ENCODE measurements around the gene AUTS2. TPM values are rescaled to one million over a fixed set of nuclear protein-coding genes. Genes with fewer than 3 reads are reported as not detected.

The AUTS2 gene
- total RNA-seq, 1 donor from 2014 or later: 125 TPM

- TF ChIP-seq, protein P1, sequence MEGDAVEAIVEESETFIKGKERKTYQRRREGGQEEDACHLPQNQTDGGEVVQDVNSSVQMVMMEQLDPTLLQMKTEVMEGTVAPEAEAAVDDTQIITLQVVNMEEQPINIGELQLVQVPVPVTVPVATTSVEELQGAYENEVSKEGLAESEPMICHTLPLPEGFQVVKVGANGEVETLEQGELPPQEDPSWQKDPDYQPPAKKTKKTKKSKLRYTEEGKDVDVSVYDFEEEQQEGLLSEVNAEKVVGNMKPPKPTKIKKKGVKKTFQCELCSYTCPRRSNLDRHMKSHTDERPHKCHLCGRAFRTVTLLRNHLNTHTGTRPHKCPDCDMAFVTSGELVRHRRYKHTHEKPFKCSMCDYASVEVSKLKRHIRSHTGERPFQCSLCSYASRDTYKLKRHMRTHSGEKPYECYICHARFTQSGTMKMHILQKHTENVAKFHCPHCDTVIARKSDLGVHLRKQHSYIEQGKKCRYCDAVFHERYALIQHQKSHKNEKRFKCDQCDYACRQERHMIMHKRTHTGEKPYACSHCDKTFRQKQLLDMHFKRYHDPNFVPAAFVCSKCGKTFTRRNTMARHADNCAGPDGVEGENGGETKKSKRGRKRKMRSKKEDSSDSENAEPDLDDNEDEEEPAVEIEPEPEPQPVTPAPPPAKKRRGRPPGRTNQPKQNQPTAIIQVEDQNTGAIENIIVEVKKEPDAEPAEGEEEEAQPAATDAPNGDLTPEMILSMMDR (IDR thresholded peaks at IDR 0.05; ENCODE audit: unreplicated experiment): no peak
- H3K4me1 Mint-ChIP-seq (ENCODE audit: low read depth): peaks cover 22% of the 10 kb centered on the region
These were observed 245.4 kb downstream of the AUTS2 start for GRCh38 chr7:69843653-69844052.

GRCh38 chr7:69844264-69844868 lies 246.1 kb downstream of the AUTS2 start:
- Mint-ChIP-seq H3K27ac (no peak overlapping the region), H3K27me3 (no peaks in the 10 kb centered on the region), H3K4me1 (ENCODE audit: low read depth) (peaks cover 25% of the 10 kb centered on the region)

More at GRCh38 chr7:69843653-69844052, 245.4 kb downstream of the AUTS2 start:
- H3K36me3 Mint-ChIP-seq (ENCODE audit: insufficient read depth): no peaks in the 10 kb centered on the region
- DNase-seq (ENCODE audit: low spot score, unreplicated experiment): no peak
- no peaks in the 10 kb centered on the region for H3K27me3 Mint-ChIP-seq
- no peak overlapping the region for H3K27ac Mint-ChIP-seq
- H3K4me3 Mint-ChIP-seq (ENCODE audit: low read depth): no peak overlapping the region
- H3K9me3 Mint-ChIP-seq (ENCODE audit: low read depth): no peaks in the 10 kb centered on the region

GRCh38 chr7:69845721-69846495 lies 247.6 kb downstream of the AUTS2 start:
- Mint-ChIP-seq H3K4me3 (ENCODE audit: low read depth) (no peak overlapping the region), H3K9me3 (ENCODE audit: low read depth) (no peaks in the 10 kb centered on the region), H3K27me3 (no peaks in the 10 kb centered on the region), H3K36me3 (ENCODE audit: insufficient read depth) (no peaks in the 10 kb centered on the region), H3K4me1 (ENCODE audit: low read depth) (peaks cover 25% of the 10 kb centered on the region), H3K27ac (no peak overlapping the region)
- TF ChIP-seq, protein P1 (IDR thresholded peaks at IDR 0.05; ENCODE audit: unreplicated experiment): no peak
- DNase-seq (ENCODE audit: low spot score, unreplicated experiment): no peak

More at GRCh38 chr7:69844264-69844868, 246.1 kb downstream of the AUTS2 start:
- Mint-ChIP-seq H3K36me3 (ENCODE audit: insufficient read depth) (no peaks in the 10 kb centered on the region), H3K4me3 (ENCODE audit: low read depth) (no peak overlapping the region), H3K9me3 (ENCODE audit: low read depth) (no peaks in the 10 kb centered on the region)
- TF ChIP-seq, protein P1 (IDR thresholded peaks at IDR 0.05; ENCODE audit: unreplicated experiment): no peak
- DNase-seq (ENCODE audit: low spot score, unreplicated experiment): no peak

GRCh38 chr7:69847921-69848612 lies 249.8 kb downstream of the AUTS2 start:
- no peaks in the 10 kb centered on the region for H3K27me3 Mint-ChIP-seq
- peak overlapping the region; percentile 52 for H3K27ac Mint-ChIP-seq
- H3K36me3 Mint-ChIP-seq (ENCODE audit: insufficient read depth): no peaks in the 10 kb centered on the region
- no peaks in the 10 kb centered on the region for H3K9me3 Mint-ChIP-seq (ENCODE audit: low read depth)
- no peak for DNase-seq (ENCODE audit: low spot score, unreplicated experiment)
- no peak overlapping the region for H3K4me3 Mint-ChIP-seq (ENCODE audit: low read depth)
- TF ChIP-seq, protein P1 (IDR thresholded peaks at IDR 0.05; ENCODE audit: unreplicated experiment): no peak
- peaks cover 23% of the 10 kb centered on the region for H3K4me1 Mint-ChIP-seq (ENCODE audit: low read depth)

DNA sequence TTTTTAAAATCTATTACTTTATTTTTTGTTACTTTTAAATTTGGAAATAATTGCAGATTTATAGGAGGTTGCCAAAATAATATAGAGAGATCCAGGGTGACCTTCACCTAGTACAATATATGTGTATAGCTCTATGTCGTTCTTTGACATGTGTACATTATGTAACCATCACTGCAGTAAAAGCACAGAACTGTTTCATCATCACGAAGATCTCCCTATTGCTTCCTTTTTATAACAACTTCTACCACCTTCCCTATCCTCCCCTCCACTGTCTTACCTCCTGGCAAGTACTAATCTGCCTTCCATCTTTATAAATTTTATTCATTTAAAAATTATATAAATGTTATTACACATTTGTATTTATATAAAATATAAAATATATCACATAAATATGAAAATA lies 251.0 kb downstream of the AUTS2 start:
- H3K9me3 Mint-ChIP-seq (ENCODE audit: low read depth): no peaks in the 10 kb centered on the region
- TF ChIP-seq, protein P1 (IDR thresholded peaks at IDR 0.05; ENCODE audit: unreplicated experiment): no peak
- H3K27me3 Mint-ChIP-seq: no peaks in the 10 kb centered on the region
- DNase-seq (ENCODE audit: low spot score, unreplicated experiment): no peak
- no peak overlapping the region for H3K4me3 Mint-ChIP-seq (ENCODE audit: low read depth)
- no peaks in the 10 kb centered on the region for H3K36me3 Mint-ChIP-seq (ENCODE audit: insufficient read depth)
- H3K27ac Mint-ChIP-seq: no peak overlapping the region
- H3K4me1 Mint-ChIP-seq (ENCODE audit: low read depth): peaks cover 23% of the 10 kb centered on the region
